HG02870 (cell line): ENCODE results near the gene JAML.

Experiments used
- ATAC-seq: cut with Tn5 transposase; IDR thresholded peaks from one replicate; pipeline ENCODE4 v1.9.1; 2021; ENCODE audit warnings: mild to moderate bottlenecking, moderate library complexity; ENCODE audit not compliant: unreplicated experiment

Gene JAML

GRCh38 chr11:118170231-118170630 is 54.6 kb downstream of the JAML start:
- ATAC-seq, result no peak

GRCh38 chr11:118169300-118170140 is 55.3 kb downstream of the JAML start:
- ATAC-seq, result no peak

- no peak for ATAC-seq
Measured at GRCh38 chr11:118168751-118169150, 56.1 kb downstream of the JAML start.

- no peak for ATAC-seq
Measured at GRCh38 chr11:118168316-118168715, 56.5 kb downstream of the JAML start.

- no peak for ATAC-seq
Measured at GRCh38 chr11:118167906-118168305, 56.9 kb downstream of the JAML start.

- ATAC-seq, result no peak
Measured at GRCh38 chr11:118167253-118167652, 57.6 kb downstream of the JAML start.

GRCh38 chr11:118166641-118167040 is 58.2 kb downstream of the JAML start:
- ATAC-seq, result no peak

- no peak for ATAC-seq
Measured at GRCh38 chr11:118164885-118165284, 59.9 kb downstream of the JAML start.

GRCh38 chr11:118163494-118163893 is 61.3 kb downstream of the JAML start:
- ATAC-seq, result no peak

GRCh38 chr11:118162846-118163245 is 62.0 kb downstream of the JAML start:
- ATAC-seq, result no peak

GRCh38 chr11:118161786-118162185 is 63.0 kb downstream of the JAML start:
- no peak for ATAC-seq

GRCh38 chr11:118157186-118157895 is 67.5 kb downstream of the JAML start:
- no peak for ATAC-seq

GRCh38 chr11:118156531-118157185 is 68.2 kb downstream of the JAML start:
- no peak for ATAC-seq

GRCh38 chr11:118155776-118156530 is 68.9 kb downstream of the JAML start:
- no peak for ATAC-seq

- no peak for ATAC-seq
Measured at GRCh38 chr11:118154641-118155040, 70.2 kb downstream of the JAML start.

- no peak for ATAC-seq
Measured at GRCh38 chr11:118153976-118154375, 70.8 kb downstream of the JAML start.

- ATAC-seq, result no peak
Measured at GRCh38 chr11:118153516-118153915, 71.3 kb downstream of the JAML start.

GRCh38 chr11:118152552-118153471 is 72.0 kb downstream of the JAML start, which contains the start of gene SCN4B:
Gene SCN4B (minus strand): TSS chr11:118152823. CDS start chr11:118152673, 150 bp downstream.
- no peak for ATAC-seq

GRCh38 chr11:118152020-118152551 is 72.7 kb downstream of the JAML start:
- no peak for ATAC-seq

- no peak for ATAC-seq
Measured at GRCh38 chr11:118151431-118151830, 73.4 kb downstream of the JAML start.
